A204.1 (cell line): ENCODE results near the gene GMEB2.
"Not testable (repeated sequence)": the region's sequence is repeated elsewhere in the genome, so short reads cannot be mapped to it uniquely, and the experiment has no call there.

Experiments
- FAIRE-seq: peaks from 2 replicates; lab custom pipeline; 2012; peaks lifted over from hg19 to GRCh38; lab: Jason Lieb, UNC

The GMEB2 gene

DNA sequence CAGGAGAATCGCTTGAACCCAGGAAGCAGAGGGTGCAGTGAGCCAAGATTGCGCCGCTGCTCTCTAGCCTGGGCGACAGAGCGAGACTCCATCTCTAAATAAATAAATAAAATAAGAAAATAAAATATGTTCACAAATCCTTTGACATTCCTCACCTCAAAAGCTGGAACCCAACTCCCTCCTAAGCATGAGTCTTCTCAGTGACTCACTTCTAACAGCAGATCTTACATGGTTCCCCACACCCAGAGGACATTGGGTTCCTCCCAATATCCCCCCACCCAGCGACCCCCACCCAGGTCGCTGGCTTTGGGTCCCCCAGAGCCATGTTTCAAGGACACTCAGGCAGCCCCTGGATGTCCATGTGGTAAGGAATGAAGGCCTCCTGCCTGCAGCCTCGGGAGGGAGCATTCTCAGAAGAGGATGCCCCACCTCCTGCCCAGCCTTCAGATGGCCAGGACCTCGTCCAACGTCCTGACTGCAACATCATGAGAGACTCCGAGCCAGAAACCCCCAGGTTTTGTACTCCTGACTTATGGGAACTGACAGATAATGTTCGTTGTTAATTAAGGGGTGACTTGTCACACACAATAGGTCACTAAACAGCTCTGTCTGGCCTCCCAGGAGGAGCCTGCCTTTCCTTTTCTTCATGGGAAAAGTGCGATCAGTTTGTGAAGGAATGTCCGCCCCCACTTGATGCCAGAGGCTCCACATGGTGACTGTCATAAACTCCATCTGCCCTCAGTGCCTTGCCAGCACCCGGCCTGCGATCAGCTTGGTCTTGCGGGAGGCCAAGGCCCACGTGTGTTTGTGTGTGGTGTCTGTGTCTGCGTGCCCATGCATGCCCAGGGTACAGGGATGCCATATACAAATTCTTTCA, 10.1 kb upstream of the GMEB2 start:
- no peak for FAIRE-seq

- no peak for FAIRE-seq
Measured at GRCh38 chr20:63635431-63636141, 8.7 kb upstream of the GMEB2 start.

DNA sequence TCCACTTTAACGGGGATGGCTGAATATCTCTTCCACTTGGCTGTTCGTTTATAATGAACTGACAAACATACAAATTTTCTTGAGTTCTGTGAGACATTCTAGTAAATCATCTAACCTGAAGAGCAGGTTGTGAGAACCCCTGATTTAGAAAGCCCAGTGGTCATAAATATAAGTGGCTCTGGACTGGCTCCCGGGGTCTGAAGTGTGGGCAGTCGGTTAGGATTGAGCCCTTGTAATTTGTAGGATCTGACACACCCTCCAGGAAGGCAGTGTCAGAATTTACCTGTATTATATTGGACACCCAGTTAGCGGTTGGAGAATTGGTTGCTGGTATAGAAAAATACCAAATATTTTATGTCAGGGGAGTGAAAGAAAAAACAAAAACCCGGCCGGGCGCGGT, 6.8 kb upstream of the GMEB2 start:
- FAIRE-seq = no peak

DNA sequence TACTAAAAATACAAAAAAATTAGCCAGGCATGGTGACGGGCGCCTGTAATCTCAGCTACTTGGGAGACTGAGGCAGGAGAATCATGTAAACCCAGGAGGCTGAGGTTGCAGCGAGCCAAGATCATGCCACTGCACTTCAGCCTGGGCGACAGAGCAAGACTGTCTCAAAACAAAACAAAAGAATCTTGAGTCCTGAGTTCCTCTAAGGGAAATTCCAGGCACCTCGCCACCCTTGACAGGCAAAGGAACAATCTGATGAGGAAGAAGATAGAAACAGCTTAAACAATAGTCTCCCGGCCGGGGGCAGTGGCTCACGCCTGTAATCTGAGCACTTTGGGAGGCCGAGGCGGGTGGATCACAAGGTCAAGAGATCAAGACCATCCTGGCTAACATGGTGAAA, 4.5 kb upstream of the GMEB2 start:
- FAIRE-seq = not testable (repeated sequence)

DNA sequence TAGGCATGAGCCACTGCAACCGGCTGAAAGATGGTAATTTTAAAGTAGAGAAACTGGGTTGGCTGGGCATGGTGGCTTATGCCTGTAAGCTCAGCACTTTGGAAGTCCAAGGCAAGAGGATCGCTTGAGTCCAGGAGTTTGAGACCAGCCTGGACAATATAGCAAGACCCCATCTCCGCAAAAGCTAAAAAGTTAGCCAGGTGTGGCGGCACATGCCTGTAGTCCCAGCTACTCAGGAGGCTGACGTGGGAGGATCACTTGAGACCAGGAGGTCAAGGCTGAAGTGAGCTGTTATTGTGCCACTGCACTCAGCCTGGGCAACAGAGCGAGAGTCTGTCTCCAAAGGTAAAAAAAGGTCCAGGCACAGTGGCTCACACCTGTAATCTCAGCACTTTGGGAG, 4.1 kb upstream of the GMEB2 start:
- not testable (repeated sequence) for FAIRE-seq

DNA sequence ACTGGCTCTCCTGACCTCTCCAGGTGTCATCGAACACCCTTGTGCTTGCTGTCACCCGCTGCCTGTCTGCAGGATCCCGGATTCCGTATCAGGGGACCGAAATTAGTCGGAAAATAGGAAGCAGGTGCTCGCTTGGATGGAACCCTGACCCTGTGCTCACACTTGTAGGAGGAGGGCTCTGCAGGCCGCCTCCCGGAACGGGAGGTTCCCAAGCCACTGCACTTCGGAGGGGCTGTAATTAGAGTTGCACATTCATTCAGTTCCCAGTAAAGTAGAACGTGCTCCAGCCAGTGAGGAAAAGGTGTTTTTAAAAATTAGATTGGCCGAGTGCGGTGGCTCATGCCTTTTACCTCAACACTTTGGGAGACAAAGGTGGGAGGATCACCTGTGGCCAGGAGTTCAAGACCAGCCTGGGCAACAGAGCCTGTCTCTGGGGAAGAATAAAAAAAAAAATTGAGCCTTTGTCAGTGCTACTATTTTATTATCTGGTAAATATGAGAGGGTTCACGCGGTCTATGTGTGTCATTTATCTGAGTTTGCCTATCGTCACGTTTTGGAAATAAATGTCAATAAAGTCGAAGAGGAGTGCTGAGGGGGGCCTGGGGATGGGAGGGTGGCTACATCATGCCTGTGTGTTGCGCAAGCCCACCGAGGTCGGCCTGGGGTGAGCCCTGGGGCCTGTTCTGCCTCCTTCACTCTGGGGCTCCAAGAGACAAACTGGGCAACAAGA, 1.5 kb upstream of the GMEB2 start:
- FAIRE-seq = no peak

- no peak for FAIRE-seq
Measured at GRCh38 chr20:63627751-63628245, 897 bp upstream of the GMEB2 start.

DNA sequence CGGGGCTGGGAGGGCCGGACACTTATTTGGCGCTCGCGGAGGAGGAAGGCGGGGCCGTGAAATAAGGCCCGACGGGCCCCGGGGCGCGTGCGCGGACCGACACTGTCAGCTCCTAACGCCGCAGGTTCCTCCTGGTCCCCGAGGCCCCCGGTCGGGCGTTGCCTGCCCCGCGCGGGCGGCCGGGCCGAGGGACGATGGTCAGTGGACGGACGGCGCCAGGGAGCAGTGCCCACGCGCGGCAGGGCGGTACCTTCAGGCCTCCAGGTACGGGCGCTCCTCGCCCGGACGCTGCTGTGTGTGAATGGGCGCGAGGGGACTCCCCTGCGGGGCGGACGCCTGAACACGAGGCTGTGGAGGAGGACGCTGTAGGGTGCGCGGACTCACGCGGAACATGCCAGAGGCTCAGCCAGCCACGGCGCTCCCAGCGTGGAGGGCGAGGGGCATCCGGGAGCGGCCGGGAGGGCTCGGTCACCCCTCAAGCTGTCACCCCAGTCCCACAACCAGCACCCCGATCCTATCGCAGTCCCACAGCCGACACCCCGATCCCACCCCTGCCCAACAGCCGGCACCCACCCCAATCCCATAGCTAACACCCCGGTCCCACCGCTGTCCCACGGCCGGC, 339 bp upstream of the GMEB2 start:
- no peak for FAIRE-seq

- no peak for FAIRE-seq
Measured at GRCh38 chr20:63625771-63626423, 1.0 kb downstream of the GMEB2 start.

DNA sequence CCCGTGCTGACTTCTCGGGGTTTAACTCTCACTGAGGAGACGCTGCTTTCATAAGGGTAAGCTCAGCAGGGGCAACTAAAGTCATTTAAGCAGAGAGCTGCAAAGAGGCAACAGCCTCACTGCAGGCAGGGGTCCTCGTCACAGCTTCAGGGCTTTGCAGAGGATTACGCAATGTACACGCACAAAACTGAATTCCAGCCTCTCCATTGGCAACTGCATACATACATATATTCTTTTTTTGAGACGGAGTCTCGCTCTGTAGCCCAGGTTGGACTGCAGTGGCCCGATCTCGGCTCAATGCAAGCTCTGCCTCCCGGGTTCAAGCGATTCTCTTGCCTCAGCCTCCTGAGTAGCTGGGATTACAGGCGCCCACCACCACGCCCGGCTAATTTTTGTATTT, 2.4 kb downstream of the GMEB2 start:
- FAIRE-seq = no peak

DNA sequence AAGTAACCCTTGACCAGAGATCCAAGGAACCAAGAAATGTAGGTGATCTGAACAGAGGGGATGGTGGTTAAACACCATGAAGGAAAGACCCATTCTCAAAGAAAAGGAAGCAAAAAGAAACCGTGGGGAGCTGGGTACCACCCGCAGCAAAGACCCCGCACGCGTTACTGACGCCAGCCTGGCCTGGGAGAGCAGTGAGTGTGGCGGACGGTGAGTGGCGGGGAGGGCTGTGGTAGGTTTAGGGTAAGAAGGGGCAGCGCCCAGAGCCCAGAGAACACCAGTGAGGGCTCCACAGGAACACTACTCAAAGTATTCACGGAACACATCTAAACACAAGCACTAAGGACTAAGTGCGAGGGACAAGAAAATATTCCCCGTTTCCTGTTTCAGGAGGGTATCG, 4.2 kb downstream of the GMEB2 start:
- FAIRE-seq = no peak

DNA sequence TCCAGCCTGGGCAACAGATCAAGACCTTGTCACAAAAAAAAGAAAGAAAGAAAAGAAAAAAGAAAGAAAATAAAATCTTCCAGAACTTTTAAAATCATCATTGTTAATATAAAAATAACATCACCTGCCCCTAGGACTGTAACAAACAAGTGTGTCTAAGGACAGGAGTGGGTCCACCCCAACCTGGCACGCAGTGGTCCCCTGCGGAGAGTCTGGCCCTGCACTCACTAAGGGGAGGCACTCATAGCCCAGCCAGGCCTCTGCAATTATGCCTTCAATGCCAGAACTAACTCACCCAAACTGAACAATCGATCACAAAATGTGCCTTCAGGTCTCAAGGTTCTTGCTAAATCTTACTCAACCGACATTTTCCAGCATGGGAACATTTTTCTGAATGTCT, 4.8 kb downstream of the GMEB2 start:
- no peak for FAIRE-seq

DNA sequence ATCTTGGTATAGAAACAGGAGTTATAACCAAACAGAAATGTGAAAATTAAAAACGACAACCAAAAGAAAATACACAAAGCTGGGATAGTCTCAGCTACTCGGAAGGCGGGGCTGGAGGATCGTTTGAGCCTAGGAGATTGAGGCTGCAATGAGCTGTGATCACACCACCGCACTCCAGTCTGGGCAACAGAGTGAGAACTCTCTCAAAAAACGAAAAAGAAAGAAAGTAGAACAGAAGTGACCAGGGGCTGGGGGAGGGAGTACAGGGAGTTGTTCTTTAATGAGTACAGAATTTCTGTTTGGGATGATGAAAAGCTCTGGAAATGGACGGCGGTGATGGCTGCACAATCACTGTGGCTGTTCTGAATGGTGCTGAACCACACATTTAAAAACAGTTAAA, 5.9 kb downstream of the GMEB2 start:
- no peak for FAIRE-seq

- no peak for FAIRE-seq
Measured at GRCh38 chr20:63619505-63619904, 7.4 kb downstream of the GMEB2 start.

DNA sequence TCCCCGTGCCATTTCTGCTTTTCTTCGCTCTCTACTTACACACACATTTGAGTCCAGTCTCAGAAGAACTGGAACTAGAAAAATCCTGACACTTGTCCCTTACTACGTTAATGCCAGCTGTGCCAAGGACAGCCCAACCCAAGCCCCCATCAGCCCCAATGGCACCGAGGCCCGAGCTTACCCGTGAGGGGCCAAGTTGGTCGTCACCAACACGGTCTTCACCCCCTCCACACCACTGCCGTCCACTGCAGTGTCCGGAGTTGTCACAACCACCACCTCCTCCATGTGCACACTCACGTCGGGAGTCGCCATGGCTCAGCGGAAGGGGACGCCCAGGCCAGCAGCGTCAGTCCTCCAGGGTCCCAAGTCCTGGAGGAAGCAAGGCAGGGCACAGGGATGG, 7.8 kb downstream of the GMEB2 start:
- FAIRE-seq = no peak

DNA sequence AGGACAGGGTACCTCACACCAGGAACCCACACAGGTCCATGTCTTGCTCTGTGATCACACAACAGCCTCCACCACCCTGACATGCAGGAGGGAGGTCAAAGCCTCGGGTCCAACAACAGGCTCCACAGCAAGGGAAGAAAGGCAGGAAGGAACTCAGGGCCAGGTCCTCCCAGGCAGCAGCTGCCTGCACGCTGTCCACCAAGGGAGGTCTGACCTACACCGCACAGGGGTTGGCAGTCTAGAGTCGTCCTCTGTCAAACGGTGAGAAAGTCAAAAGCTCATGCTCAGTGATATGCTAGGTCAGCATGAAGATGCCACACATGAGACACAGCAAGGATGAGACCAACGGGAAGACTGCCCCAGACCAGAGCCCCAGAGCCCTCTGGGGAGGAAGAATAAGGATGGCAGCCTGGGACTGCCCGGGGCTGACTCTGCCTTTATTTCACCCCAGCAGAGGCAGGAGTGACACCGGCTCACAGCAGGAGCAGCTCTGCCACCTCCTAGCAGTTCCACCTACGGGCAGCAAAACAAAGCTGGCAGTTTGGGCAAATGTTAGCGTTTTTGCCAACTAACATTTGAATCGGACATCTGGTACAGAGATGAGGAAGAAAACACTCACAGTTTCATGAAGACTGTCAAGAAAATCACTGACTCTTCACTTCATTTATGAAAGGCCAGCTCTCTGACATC, 8.5 kb downstream of the GMEB2 start:
- no peak for FAIRE-seq

- FAIRE-seq = no peak
Measured at GRCh38 chr20:63617876-63618265, 9.0 kb downstream of the GMEB2 start.

GRCh38 chr20:63617092-63617875, 9.6 kb downstream of the GMEB2 start:
- FAIRE-seq = no peak

- FAIRE-seq = not testable (repeated sequence)
Measured at GRCh38 chr20:63613863-63614594, 12.9 kb downstream of the GMEB2 start.
